ENCODE data around the gene TAS1R2.
"Not testable (repeated sequence)": the region's sequence is repeated elsewhere in the genome, so short reads cannot be mapped to it uniquely, and the experiment has no call there.

The TAS1R2 gene

GRCh38 chr1:18883636-18884418, 24.4 kb upstream of the TAS1R2 start:
- DNase-seq (ENCODE audit: low read depth): peak; percentile 34

- no peak for DNase-seq (ENCODE audit: low read depth)
Measured at GRCh38 chr1:18883079-18883478, 23.6 kb upstream of the TAS1R2 start.

GRCh38 chr1:18882486-18882885, 23.0 kb upstream of the TAS1R2 start:
- DNase-seq (ENCODE audit: low read depth): peak; percentile 33

DNA sequence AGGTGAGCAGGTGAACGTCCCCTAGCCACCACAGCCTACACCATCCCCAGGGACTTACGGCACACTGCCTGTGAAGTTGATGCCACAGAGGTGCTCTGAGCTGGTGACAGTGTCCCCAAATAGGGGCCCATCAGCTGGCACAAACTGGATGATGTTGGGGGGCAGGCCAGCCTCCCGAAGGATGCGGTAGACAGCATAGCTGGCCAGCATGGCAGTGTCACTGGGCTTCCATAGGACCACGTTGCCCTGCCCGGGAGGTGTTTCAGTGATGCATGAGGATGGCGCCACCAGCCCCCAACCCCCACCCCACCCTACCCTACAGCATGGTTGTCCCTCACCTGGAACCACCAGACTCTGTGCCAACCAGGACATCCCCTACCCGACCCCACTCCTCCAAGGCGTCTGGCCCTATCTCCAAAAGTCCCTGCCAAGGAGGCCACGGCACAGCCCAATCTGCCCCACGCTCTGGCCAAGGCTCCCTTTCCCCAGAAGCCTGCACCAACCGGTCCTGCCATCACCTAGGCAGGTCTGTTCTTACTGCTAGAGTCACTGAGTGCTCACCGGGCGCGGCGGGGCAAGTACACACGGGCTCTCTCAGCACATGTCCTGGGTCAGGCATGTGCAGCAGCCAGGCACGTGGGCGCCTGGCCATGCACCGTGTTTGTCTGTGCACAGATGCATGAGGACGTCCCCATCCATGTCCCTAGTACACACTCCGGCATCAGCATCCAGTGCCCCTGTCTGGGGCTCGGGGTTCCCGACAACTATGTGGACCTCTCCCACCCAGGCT, 22.4 kb upstream of the TAS1R2 start:
- DNase-seq (ENCODE audit: low read depth): no peak

- no peak for DNase-seq (ENCODE audit: low read depth)
Measured at GRCh38 chr1:18881164-18881563, 21.7 kb upstream of the TAS1R2 start.

GRCh38 chr1:18880585-18880984, 21.1 kb upstream of the TAS1R2 start:
- DNase-seq (ENCODE audit: low read depth): no peak

- DNase-seq (ENCODE audit: low read depth): no peak
Measured at GRCh38 chr1:18879791-18880309, 20.4 kb upstream of the TAS1R2 start.

DNA sequence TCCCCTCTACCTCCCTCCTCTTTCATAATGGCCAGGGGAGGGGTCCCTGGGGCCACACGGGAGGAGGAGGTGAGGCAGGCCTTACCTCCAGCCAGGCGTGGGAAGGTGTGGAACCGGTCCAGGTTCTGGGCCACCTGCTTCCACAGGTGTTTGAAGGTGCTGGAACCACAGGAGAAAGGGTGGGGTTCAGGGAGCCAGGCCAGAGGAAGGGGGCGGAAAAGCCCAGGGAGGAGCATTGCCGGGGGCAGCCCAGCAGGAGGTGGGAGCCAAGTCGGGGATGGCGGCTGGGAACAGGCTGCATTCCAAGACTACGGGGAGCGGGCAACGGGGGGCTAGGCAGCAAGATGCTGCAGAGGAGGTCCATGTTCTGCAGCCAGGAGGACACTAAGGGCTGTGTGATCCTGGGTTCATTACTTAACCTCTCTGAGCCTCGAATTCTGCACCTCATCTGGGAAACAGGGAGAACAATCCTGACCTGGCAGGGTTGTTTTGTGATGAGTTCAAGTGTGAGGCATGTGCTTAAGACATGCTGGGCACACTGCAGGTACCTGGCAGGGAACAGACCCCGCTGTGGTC, 19.8 kb upstream of the TAS1R2 start:
- no peak for DNase-seq (ENCODE audit: low read depth)

DNA sequence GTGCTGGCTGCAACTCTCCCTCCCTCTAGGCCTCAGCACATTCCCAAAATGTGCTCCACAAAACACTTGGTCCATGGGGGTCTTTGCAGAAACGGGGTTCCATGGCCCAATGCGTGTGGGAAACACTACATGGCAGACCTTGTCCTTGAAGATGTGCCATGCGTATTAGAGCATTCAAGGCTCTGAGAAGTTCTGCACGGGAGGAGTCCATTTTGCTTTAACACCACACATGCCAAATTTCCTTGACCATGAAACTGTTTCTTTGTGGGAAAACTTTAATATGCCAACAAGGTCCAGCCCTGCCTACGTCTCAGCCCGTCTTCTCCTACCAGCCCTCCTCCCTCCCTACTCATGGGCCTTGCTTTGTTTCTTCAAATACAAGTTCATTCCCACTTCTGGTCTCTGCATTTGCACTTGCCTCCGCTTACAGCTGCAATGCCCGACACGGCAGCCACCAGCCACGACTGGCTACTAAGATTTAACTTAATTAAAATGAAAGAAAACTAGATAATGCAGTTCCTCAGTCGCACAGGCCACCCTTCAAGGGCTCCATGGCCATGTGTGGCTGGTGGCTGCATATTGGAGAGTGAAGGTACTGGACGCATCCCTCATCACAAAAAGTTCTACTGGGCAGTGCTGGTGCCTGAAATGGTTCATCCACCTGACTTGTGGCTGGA, 19.2 kb upstream of the TAS1R2 start:
- no peak for DNase-seq (ENCODE audit: low read depth)

GRCh38 chr1:18877282-18877681, 17.8 kb upstream of the TAS1R2 start:
- no peak for DNase-seq (ENCODE audit: low read depth)

DNA sequence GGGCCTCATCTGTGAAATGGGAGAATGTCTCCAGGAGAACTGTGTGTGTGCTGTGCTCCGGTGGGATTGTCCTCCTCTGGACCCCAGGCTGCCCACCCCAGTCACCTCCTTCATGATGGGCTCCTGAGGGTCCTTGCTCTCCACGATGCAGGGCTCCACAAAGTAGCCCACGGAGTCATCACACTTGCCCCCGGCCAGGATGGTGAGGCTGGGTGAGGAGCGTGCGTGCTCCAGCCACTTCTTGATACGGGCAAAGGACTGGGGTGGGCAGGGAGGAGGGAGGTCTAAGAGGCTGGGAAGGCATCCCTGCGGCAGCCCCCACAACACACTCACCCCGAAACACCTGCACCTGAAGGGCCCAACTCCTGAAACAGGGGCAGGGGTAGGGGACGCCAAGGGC, 16.8 kb upstream of the TAS1R2 start:
- no peak for DNase-seq (ENCODE audit: low read depth)

DNA sequence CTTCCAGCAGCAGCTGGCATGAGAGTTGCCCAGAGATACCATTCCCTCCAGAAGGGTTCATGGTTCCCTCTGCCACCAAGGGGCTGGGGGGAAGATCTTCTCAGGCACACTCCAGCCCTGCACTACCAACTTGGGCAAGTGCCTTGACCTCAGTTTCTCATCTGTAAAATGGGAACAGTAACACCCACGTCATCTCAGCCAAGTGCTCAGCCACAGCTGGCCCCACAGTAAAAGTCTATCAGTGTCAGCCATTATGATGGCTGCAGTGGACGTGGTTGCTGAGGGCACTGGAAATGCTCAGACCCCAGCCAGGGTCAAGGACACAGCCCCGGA, 16.3 kb upstream of the TAS1R2 start:
- no peak for DNase-seq (ENCODE audit: low read depth)

DNA sequence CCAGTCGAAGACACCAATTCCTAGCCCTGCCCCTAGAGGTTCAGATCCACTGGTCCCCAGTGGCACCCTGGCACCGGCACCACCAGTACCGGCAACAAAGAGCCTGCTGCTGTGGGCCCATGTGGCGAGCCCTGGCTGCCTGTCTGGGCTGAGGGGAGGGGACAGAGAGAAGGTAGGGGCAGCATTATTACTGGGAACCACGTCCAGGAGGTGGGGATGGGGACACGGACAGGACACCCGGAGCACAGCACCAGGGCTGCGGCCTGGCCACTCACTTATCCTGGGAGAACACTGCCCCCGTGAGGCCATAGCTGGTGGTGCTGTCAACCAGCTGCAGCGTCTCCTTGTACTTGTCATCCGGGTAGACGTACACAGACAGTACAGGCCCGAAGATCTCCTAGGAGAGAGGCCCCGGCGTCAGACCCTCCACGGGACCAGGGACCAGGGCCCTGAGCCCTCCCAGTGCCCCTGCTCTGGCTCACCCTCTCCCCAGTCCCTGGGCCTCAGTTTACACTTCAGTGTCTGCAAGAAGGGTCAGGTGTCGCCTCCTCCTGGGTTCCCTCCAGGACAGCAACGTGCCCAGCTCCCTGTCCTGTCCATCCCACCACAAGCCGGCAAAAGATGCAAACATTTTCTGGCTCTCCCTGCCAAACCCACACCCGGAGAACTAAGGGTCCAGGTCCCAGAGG, 15.8 kb upstream of the TAS1R2 start:
- DNase-seq (ENCODE audit: low read depth): peak; percentile 52

- no peak for DNase-seq (ENCODE audit: low read depth)
Measured at GRCh38 chr1:18874600-18874999, 15.1 kb upstream of the TAS1R2 start.

DNA sequence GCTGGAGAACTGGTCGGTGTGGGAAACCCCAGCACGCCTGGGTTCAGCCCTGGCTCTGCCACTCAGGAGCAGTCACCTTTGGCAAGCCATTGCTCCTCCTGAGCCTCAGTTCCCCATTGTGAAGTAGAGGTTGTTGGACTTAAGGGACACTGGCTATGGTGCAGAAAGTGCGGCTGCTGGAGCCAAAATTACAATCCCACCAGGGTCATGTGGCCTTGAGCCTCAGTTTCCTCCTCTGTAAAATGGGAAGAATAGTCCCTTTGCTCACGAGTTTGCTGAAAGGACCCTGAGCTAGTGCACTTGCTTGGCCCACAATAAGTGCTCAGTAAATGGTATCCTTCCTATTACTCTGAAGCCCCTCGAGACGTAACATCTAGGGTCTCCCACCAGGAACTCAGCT, 14.6 kb upstream of the TAS1R2 start:
- no peak for DNase-seq (ENCODE audit: low read depth)

- DNase-seq (ENCODE audit: low read depth): no peak
Measured at GRCh38 chr1:18872071-18872611, 12.7 kb upstream of the TAS1R2 start.

GRCh38 chr1:18871401-18872070, 12.1 kb upstream of the TAS1R2 start:
- DNase-seq (ENCODE audit: low read depth): no peak

GRCh38 chr1:18870957-18871356, 11.5 kb upstream of the TAS1R2 start:
- no peak for DNase-seq (ENCODE audit: low read depth)

DNA sequence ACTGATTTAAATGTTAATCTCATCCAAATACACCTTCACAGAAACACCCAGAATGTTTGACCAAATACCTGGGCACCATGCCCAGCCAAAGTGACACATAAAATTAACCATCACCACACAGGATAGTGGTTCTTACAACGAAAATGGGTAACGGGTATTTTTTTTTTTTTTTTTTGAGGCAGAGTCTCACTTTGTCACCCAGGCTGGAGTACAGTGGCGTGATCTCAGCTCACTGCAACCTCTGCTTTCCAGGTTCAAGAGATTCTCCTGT, 11.1 kb upstream of the TAS1R2 start:
- DNase-seq (ENCODE audit: low read depth): not testable (repeated sequence)

GRCh38 chr1:18869847-18870594, 10.6 kb upstream of the TAS1R2 start:
- no peak for DNase-seq (ENCODE audit: low read depth)
